HepG2 (cell line): ENCODE results near the gene VSIR.

Experiments used
- BHLHE40 ChIP-seq: IDR thresholded peaks from 2 replicates; pipeline ENCODE4 v1.6.1; 2011; ENCODE audit warnings: low read length, improper control_type of control experiment
- BRF2 ChIP-seq: sonication (generic); formaldehyde crosslinking; IDR thresholded peaks from 2 replicates; pipeline ENCODE4 v1.8.1; 2022; ENCODE audit warnings: mild to moderate bottlenecking, missing genetic modification reagents
- CEBPB ChIP-seq: IDR thresholded peaks from 2 replicates; pipeline ENCODE4 v1.6.1; 2011; ENCODE audit warnings: low read depth, low read length, improper control_type of control experiment, borderline replicate concordance
- CTCF ChIP-seq: sonication (generic); formaldehyde crosslinking; IDR thresholded peaks from 2 replicates; pipeline ENCODE4 v1.5.0; 2020; ENCODE audit warnings: mild to moderate bottlenecking, missing genetic modification reagents, moderate library complexity
- POLR2AphosphoS2 ChIP-seq: IDR thresholded peaks from 2 replicates; pipeline ENCODE4 v1.6.1; 2011; ENCODE audit warnings: low read depth, low read length, improper control_type of control experiment
- RBFOX2 ChIP-seq: fragments of 200-400 bp; formaldehyde crosslinking; IDR thresholded peaks from 2 replicates; pipeline ENCODE4 v1.6.1; 2017; ENCODE audit warnings: low read depth, mild to moderate bottlenecking, low read length
- RELA ChIP-seq: sonication (generic); formaldehyde crosslinking; IDR thresholded peaks from 2 replicates; pipeline ENCODE4 v1.4.0; 2020; ENCODE audit warnings: missing genetic modification reagents
- SIN3B ChIP-seq: fragments of 150-350 bp; IDR thresholded peaks from 2 replicates; pipeline ENCODE4 v1.6.1; 2014; ENCODE audit warnings: low read length
- ZBTB49 ChIP-seq: sonication (generic); formaldehyde crosslinking; IDR thresholded peaks from 2 replicates; pipeline ENCODE4 v1.4.0; 2020; ENCODE audit warnings: missing genetic modification reagents, borderline replicate concordance
- ZGPAT ChIP-seq: IDR thresholded peaks from 2 replicates; pipeline ENCODE4 v1.6.1; 2016; ENCODE audit warnings: mild to moderate bottlenecking

GRCh38 chr10:71761541-71762113 lies 11.7 kb downstream of the VSIR start:
- TF ChIP-seq RBFOX2 (no peak), BHLHE40 (no peak), CEBPB (no peak), POLR2AphosphoS2 (no peak), ZGPAT (no peak), BRF2 (no peak), CTCF (CRISPR knock-in tag) (peak; percentile 60), SIN3B (no peak), RELA (no peak), ZBTB49 (no peak)
